A549 (cell line): Measurements from ENCODE around the gene SETD1B. TPM values are rescaled to one million over a fixed set of nuclear protein-coding genes. Genes with fewer than 3 reads are reported as not detected.
A peak's percentile ranks its signal among the peaks of the same experiment; 100 is the strongest.

ENCODE experiments used
- ATAC-seq, 2 experiments: fragments of 200-7000 bp in 1 of 2; fragments of >200 bp in 1 of 2; cut with Nextera tagmentation in 1 of 2; cut with Tn5 transposase in 1 of 2; 3 replicates each; pipeline versions ENCODE4 v1.8.0 to v1.9.1; 2018 to 2020; ENCODE audit warnings: mild to moderate bottlenecking in 1 of 2, moderate library complexity in 1 of 2
- CTCF ChIA-PET: fragments of 300-600 bp; sonication (Branson Sonifier 250); formaldehyde crosslinking; extraction: SDS; loops from one replicate; lab custom pipeline; 2021; ENCODE audit warnings: antibody characterized with exemption, inconsistent platforms; lab: Yijun Ruan, JAX
- POLR2A ChIA-PET: fragments of 350-600 bp; formaldehyde crosslinking; extraction: SDS; loops from one replicate; lab custom pipeline; 2021; ENCODE audit warnings: antibody characterized with exemption, inconsistent platforms; lab: Yijun Ruan, JAX
- DNase-seq, 2 experiments: peaks; one replicate each; pipeline versions ENCODE4 v3.0.0 to v3.0.0-alpha.2; 2011 to 2016; ENCODE audit warnings: low read depth in 1 of 2, low spot score in 1 of 2
- FAIRE-seq: peaks from 2 replicates; lab custom pipeline; 2011; peaks lifted over from hg19 to GRCh38; lab: Jason Lieb, UNC
- H3K27ac ChIP-seq, 2 experiments: fragments of >200 bp; sonication (Bioruptor Twin); formaldehyde crosslinking; 3 replicates each; pipeline ENCODE4 v1.5.1; 2016 to 2017
- H3K4me1 ChIP-seq: fragments of >200 bp; sonication (Bioruptor Twin); formaldehyde crosslinking; 3 replicates; pipeline ENCODE4 v1.6.1; 2016
- H3K4me2 ChIP-seq: fragments of >200 bp; sonication (Bioruptor Twin); formaldehyde crosslinking; 3 replicates; pipeline ENCODE4 v1.6.1; 2016
- H3K4me3 ChIP-seq: fragments of >200 bp; sonication (Bioruptor Twin); formaldehyde crosslinking; 3 replicates; pipeline ENCODE4 v1.5.1; 2016
- H3K9me3 ChIP-seq: fragments of >200 bp; sonication (Bioruptor Twin); formaldehyde crosslinking; 3 replicates; pipeline ENCODE4 v1.6.1; 2016
- ATOH8 ChIP-seq: fragments of 250-450 bp; sonication (Bioruptor Pico); IDR thresholded peaks from 2 replicates; pipeline ENCODE4 v1.5.0; 2020; ENCODE audit warnings: low read depth, mild to moderate bottlenecking, moderate library complexity
- CBX2 ChIP-seq: fragments of 200-600 bp; sonication (generic); IDR thresholded peaks from 2 replicates; pipeline ENCODE4 v1.6.1; 2016; ENCODE audit warnings: low read depth, mild to moderate bottlenecking, borderline replicate concordance
- CBX8 ChIP-seq: fragments of 200-600 bp; sonication (generic); IDR thresholded peaks from 2 replicates; pipeline ENCODE4 v1.6.1; 2016
- CEBPB ChIP-seq, 2 experiments: fragments of >200 bp in 1 of 2; sonication (Bioruptor Twin) in 1 of 2; formaldehyde crosslinking in 1 of 2; IDR thresholded peaks; 2 replicates each; pipeline ENCODE4 v1.6.1; 2012 to 2016
- CHD2 ChIP-seq: fragments of 150-350 bp; IDR thresholded peaks from 2 replicates; pipeline ENCODE4 v1.6.1; 2014; ENCODE audit warnings: low read length; ENCODE audit not compliant: partially characterized antibody
- CHD4 ChIP-seq: fragments of 200-600 bp; sonication (generic); IDR thresholded peaks from 2 replicates; pipeline ENCODE4 v1.6.1; 2016; ENCODE audit warnings: antibody characterized with exemption, mild to moderate bottlenecking, borderline replicate concordance
- EHF ChIP-seq: fragments of 250-450 bp; sonication (Bioruptor Pico); IDR thresholded peaks from 2 replicates; pipeline ENCODE4 v1.5.0; 2020; ENCODE audit warnings: mild to moderate bottlenecking
- EP300 ChIP-seq, 2 experiments: fragments of >200 bp; sonication (Bioruptor Twin); formaldehyde crosslinking; IDR thresholded peaks; 2 replicates in 1 of 2; 3 replicates in 1 of 2; pipeline ENCODE4 v1.6.1; 2016 to 2017
- ESRRA ChIP-seq: fragments of 150-350 bp; IDR thresholded peaks from 2 replicates; pipeline ENCODE4 v1.6.1; 2014; ENCODE audit warnings: mild to moderate bottlenecking, low read length, borderline replicate concordance
- HES2 ChIP-seq: fragments of >200 bp; sonication (Bioruptor Twin); formaldehyde crosslinking; IDR thresholded peaks from 2 replicates; pipeline ENCODE4 v1.6.1; 2016
- HOXA7 ChIP-seq: fragments of 250-450 bp; sonication (Bioruptor Pico); IDR thresholded peaks from 2 replicates; pipeline ENCODE4 v1.5.0; 2020; ENCODE audit warnings: mild to moderate bottlenecking, moderate library complexity
- KDM1A ChIP-seq: fragments of 200-600 bp; sonication (generic); IDR thresholded peaks from 2 replicates; pipeline ENCODE4 v1.6.1; 2016; ENCODE audit warnings: low read depth, mild to moderate bottlenecking
- KDM5A ChIP-seq: fragments of 200-600 bp; sonication (generic); IDR thresholded peaks from 2 replicates; pipeline ENCODE4 v1.6.1; 2016; ENCODE audit warnings: antibody characterized with exemption, mild to moderate bottlenecking
- MAFK ChIP-seq: fragments of 450-650 bp; IDR thresholded peaks from 2 replicates; pipeline ENCODE4 v1.6.1; 2014; ENCODE audit not compliant: partially characterized antibody
- NPAS2 ChIP-seq: fragments of 250-450 bp; sonication (Bioruptor Pico); IDR thresholded peaks from 2 replicates; pipeline ENCODE4 v1.8.0; 2022; ENCODE audit warnings: mild to moderate bottlenecking, moderate library complexity, borderline replicate concordance
- PBX3 ChIP-seq: IDR thresholded peaks from 2 replicates; pipeline ENCODE4 v1.6.1; 2012
- PHF8 ChIP-seq: fragments of 200-600 bp; sonication (generic); IDR thresholded peaks from 2 replicates; pipeline ENCODE4 v1.6.1; 2016; ENCODE audit warnings: low read depth, mild to moderate bottlenecking, antibody characterized with exemption, moderate library complexity, borderline replicate concordance
- POLR2A ChIP-seq: IDR thresholded peaks from 2 replicates; pipeline ENCODE4 v1.6.1; 2012; ENCODE audit warnings: mild to moderate bottlenecking, low read length
- RARB ChIP-seq: fragments of 250-450 bp; sonication (Bioruptor Pico); IDR thresholded peaks from 2 replicates; pipeline ENCODE4 v1.8.0; 2021; ENCODE audit warnings: mild to moderate bottlenecking, moderate library complexity
- RNF2 ChIP-seq: fragments of 200-600 bp; sonication (generic); IDR thresholded peaks from 2 replicates; pipeline ENCODE4 v1.6.1; 2016; ENCODE audit warnings: low read depth, mild to moderate bottlenecking, antibody characterized with exemption, moderate library complexity, borderline replicate concordance
- SMC3 ChIP-seq: fragments of >200 bp; sonication (Bioruptor Twin); formaldehyde crosslinking; IDR thresholded peaks from 3 replicates; pipeline ENCODE4 v1.6.1; 2018; ENCODE audit warnings: inconsistent platforms
- SREBF2 ChIP-seq: fragments of 450-650 bp; IDR thresholded peaks from 2 replicates; pipeline ENCODE4 v1.6.1; 2014; ENCODE audit warnings: mild to moderate bottlenecking, moderate library complexity
- ZSCAN20 ChIP-seq: fragments of 250-450 bp; sonication (Bioruptor Pico); IDR thresholded peaks from 2 replicates; pipeline ENCODE4 v1.8.0; 2022; ENCODE audit warnings: mild to moderate bottlenecking, moderate library complexity
- WGBS: methylation state at CpG from one replicate; pipeline ENCODE4 v1.1.6; 2017; ENCODE audit errors: missing lambda C conversion rate; 5-methylcytosine and 5-hydroxymethylcytosine counted together
- polyA plus RNA-seq, 4 experiments: library from polyadenylated mRNA; depleted of rRNA in 3 of 4; stranded (reverse); fragments of >200 nt; fragmentation: RNase III in 1 of 4; extraction: RNeasy Plus Mini Kit Qiagen cat#74134 plus additional on column Dnase treatment in 1 of 4; gene quantifications; 2 replicates in 3 of 4; 3 replicates in 1 of 4; pipeline ENCODE4 v1.2.3, GENCODE V29; 2011 to 2017

SETD1B gene
- polyA plus RNA-seq, 2 of the 4 experiments (the other 2 are of a cell fraction) = 1.1 to 8.6 TPM

- TF ChIP-seq CBX8 = no peak
- no peak for TF ChIP-seq HES2
- TF ChIP-seq SREBF2 = no peak
- no peak for TF ChIP-seq HOXA7 (CRISPR knock-in tag)
- no peak for TF ChIP-seq NPAS2 (CRISPR knock-in tag)
- TF ChIP-seq ATOH8 (CRISPR knock-in tag) = no peak
- TF ChIP-seq KDM5A = no peak
- TF ChIP-seq, all 56 proteins: peak for 0
Observed at GRCh38 chr12:121806546-121807423, 3.0 kb downstream of the SETD1B start (continued).

- peak overlapping the region; percentile 8; the same call in 1 of the 3 replicates for H3K4me2 ChIP-seq
- no peak for DNase-seq
- H3K9me3 ChIP-seq = no peaks in the 10 kb centered on the region
- ChIA-PET POLR2A (interaction anchor here (2.1 kb wide), 1 partner anchor 10 kb away, joined by 8 read pairs; no protein-coding TSS in a partner anchor), CTCF (interaction anchor here (0.9 to 72.2 kb wide), 3 partner anchors 3 to 81 kb away, joined by 3 to 2657 read pairs (median 2657); partner anchors contain the start of genes PSMD9, RHOF and SETD1B)
- H3K27ac ChIP-seq = no peak overlapping the region
- no peak for FAIRE-seq
- peaks cover 39% of the 10 kb centered on the region for H3K4me1 ChIP-seq
- 88% methylated on average over 11 of the region's 14 CpGs for WGBS
- TF ChIP-seq SMC3 (no peak), RNF2 (no peak), PHF8 (no peak), CEBPB (IDR thresholded peaks at IDR 0.05) (no peak), MAFK (no peak), RARB (CRISPR knock-in tag) (no peak), EHF (CRISPR knock-in tag) (no peak), HOXA7 (CRISPR knock-in tag) (no peak), PBX3 (no peak), EP300 (IDR thresholded peaks at IDR 0.05) (no peak), CHD2 (no peak), KDM1A (no peak), POLR2A (no peak), CHD4 (no peak), ESRRA (no peak), ZSCAN20 (CRISPR knock-in tag) (no peak), CBX2 (no peak), KDM5A (no peak)
- no peak for ATAC-seq
- no peak overlapping the region for H3K4me3 ChIP-seq
Observed at GRCh38 chr12:121807642-121808347, 4.0 kb downstream of the SETD1B start.
